Trophoblast cell (in vitro differentiated cells and primary cell): ENCODE measurements around the gene KCNK13. TPM values are rescaled to one million over a fixed set of nuclear protein-coding genes. Genes with fewer than 3 reads are reported as not detected.

Experiments used
- DNase-seq, 2 donors: peaks; one replicate each; pipeline ENCODE4 v3.0.0-alpha.2; 2016
- H2AFZ ChIP-seq: 2 replicates; pipeline ENCODE4 v1.6.1; 2013; ENCODE audit warnings: low read length, moderate library complexity, mild to moderate bottlenecking; ENCODE audit not compliant: insufficient read depth, poor library complexity
- H2AK5ac ChIP-seq: 2 replicates; pipeline ENCODE4 v1.6.1; 2013; ENCODE audit warnings: mild to moderate bottlenecking, low read length
- H2BK120ac ChIP-seq: 2 replicates; pipeline ENCODE4 v1.6.1; 2013; ENCODE audit warnings: low read length, mild to moderate bottlenecking, moderate library complexity; ENCODE audit not compliant: insufficient read depth, poor library complexity
- H2BK12ac ChIP-seq: 2 replicates; pipeline ENCODE4 v1.6.1; 2013; ENCODE audit warnings: mild to moderate bottlenecking, low read length, moderate library complexity
- H2BK5ac ChIP-seq: 2 replicates; pipeline ENCODE4 v1.6.1; 2013; ENCODE audit warnings: low read length, low read depth, moderate library complexity, mild to moderate bottlenecking; ENCODE audit not compliant: poor library complexity
- H3K14ac ChIP-seq: 2 replicates; pipeline ENCODE4 v1.6.1; 2013; ENCODE audit warnings: mild to moderate bottlenecking, low read length
- H3K18ac ChIP-seq: 2 replicates; pipeline ENCODE4 v1.6.1; 2013; ENCODE audit warnings: mild to moderate bottlenecking, low read length
- H3K23ac ChIP-seq: 2 replicates; pipeline ENCODE4 v1.6.1; 2013; ENCODE audit warnings: low read length
- H3K27ac ChIP-seq: 2 replicates; pipeline ENCODE4 v1.5.1; 2013; ENCODE audit warnings: low read depth, mild to moderate bottlenecking, inconsistent platforms, low read length, moderate library complexity
- H3K27me3 ChIP-seq: 2 replicates; pipeline ENCODE4 v1.6.1; 2013; ENCODE audit warnings: inconsistent platforms, mild to moderate bottlenecking, low read length, moderate library complexity; ENCODE audit not compliant: insufficient read depth
- H3K36me3 ChIP-seq, 2 experiments: 1 replicate in 1 of 2; 2 replicates in 1 of 2; pipeline ENCODE4 v1.6.1; 2013; ENCODE audit warnings: low read length in 2 of 2, mild to moderate bottlenecking in 2 of 2, moderate library complexity in 1 of 2; ENCODE audit not compliant: insufficient read depth in 2 of 2, control insufficient read depth in 1 of 2
- H3K4ac ChIP-seq: 2 replicates; pipeline ENCODE4 v1.6.1; 2013; ENCODE audit warnings: low read depth, mild to moderate bottlenecking, low read length, moderate library complexity
- H3K4me1 ChIP-seq, 2 experiments: 1 replicate in 1 of 2; 2 replicates in 1 of 2; pipeline ENCODE4 v1.6.1; 2013; ENCODE audit warnings: low read length in 2 of 2, mild to moderate bottlenecking in 2 of 2, moderate library complexity in 1 of 2; ENCODE audit not compliant: insufficient read depth in 2 of 2, control insufficient read depth in 1 of 2
- H3K4me2 ChIP-seq: 2 replicates; pipeline ENCODE4 v1.6.1; 2013; ENCODE audit warnings: inconsistent platforms, mild to moderate bottlenecking, low read length, moderate library complexity
- H3K4me3 ChIP-seq: 2 replicates; pipeline ENCODE4 v1.5.1; 2013; ENCODE audit warnings: mild to moderate bottlenecking, low read depth, low read length, inconsistent platforms
- H3K79me1 ChIP-seq: one replicate; pipeline ENCODE4 v1.6.1; 2013; ENCODE audit warnings: low read length
- H3K79me2 ChIP-seq: 2 replicates; pipeline ENCODE4 v1.6.1; 2013; ENCODE audit warnings: low read length, mild to moderate bottlenecking; ENCODE audit not compliant: control insufficient read depth, insufficient read depth, poor library complexity
- H3K9ac ChIP-seq: 2 replicates; pipeline ENCODE4 v1.6.1; 2013; ENCODE audit warnings: mild to moderate bottlenecking, low read length
- H3K9me3 ChIP-seq: 2 replicates; pipeline ENCODE4 v1.6.1; 2013; ENCODE audit warnings: low read depth, mild to moderate bottlenecking, control low read depth, inconsistent platforms, low read length; ENCODE audit not compliant: insufficient read depth
- H4K12ac ChIP-seq: 2 replicates; pipeline ENCODE4 v1.6.1; 2013; ENCODE audit warnings: low read depth, mild to moderate bottlenecking, low read length, moderate library complexity
- H4K8ac ChIP-seq: 2 replicates; pipeline ENCODE4 v1.6.1; 2013; ENCODE audit warnings: low read depth, mild to moderate bottlenecking, low read length, moderate library complexity
- H4K91ac ChIP-seq: one replicate; pipeline ENCODE4 v1.6.1; 2013; ENCODE audit warnings: low read depth, mild to moderate bottlenecking, low read length, moderate library complexity
- WGBS: extraction: QIAGEN DNeasy Blood & Tissue Kit; methylation state at CpG from one replicate; pipeline ENCODE4 v1.1.7; 2013; ENCODE audit warnings: missing lambda C conversion rate; ENCODE audit not compliant: insufficient read length, insufficient coverage; ENCODE audit errors: extremely low coverage; 5-methylcytosine and 5-hydroxymethylcytosine counted together
- polyA plus RNA-seq: library from polyadenylated mRNA; stranded (reverse); fragments of 200-250 nt; gene quantifications from 2 replicates; pipeline ENCODE4 v1.2.3, GENCODE V29; 2013

The KCNK13 gene
- polyA plus RNA-seq: 0.51 and 0.53 TPM in 2 replicates

GRCh38 chr14:90061685-90062126, at the start of gene KCNK13:
KCNK13 (plus strand) TSS chr14:90061994; CDS start chr14:90062206, 212 bp downstream.
- no peak within 1 kb of the TSS for H3K27ac ChIP-seq
- no peak within 1 kb of the TSS for H2BK5ac ChIP-seq
- H3K4ac ChIP-seq: no peak within 1 kb of the TSS
- WGBS: no CpG with 5 or more reads among the region's 52 CpGs
- H4K91ac ChIP-seq: no peak within 1 kb of the TSS
- no peak within 1 kb of the TSS for H4K8ac ChIP-seq
- peaks cover 23% of the 10 kb centered on the region for H3K27me3 ChIP-seq
- H3K36me3 ChIP-seq: no peaks in the 10 kb centered on the region
- peak within 1 kb of the TSS; percentile 97 for H3K4me2 ChIP-seq
- no peak within 1 kb of the TSS for H2BK120ac ChIP-seq
- no peak within 1 kb of the TSS for H2BK12ac ChIP-seq
- no peak within 1 kb of the TSS for H3K23ac ChIP-seq
- DNase-seq: peak; percentile 16 to 40
- peaks cover 10 to 20% of the 10 kb centered on the region in 2 experiments for H3K4me1 ChIP-seq
- H2AFZ ChIP-seq: peak within 1 kb of the TSS; percentile 24
- no peaks in the 10 kb centered on the region for H3K79me2 ChIP-seq
- no peaks in the 10 kb centered on the region for H3K79me1 ChIP-seq
- no peak within 1 kb of the TSS for H4K12ac ChIP-seq
- no peak within 1 kb of the TSS for H3K14ac ChIP-seq
- no peak within 1 kb of the TSS for H2AK5ac ChIP-seq
- no peak within 1 kb of the TSS for H3K18ac ChIP-seq
- H3K4me3 ChIP-seq: peak within 1 kb of the TSS; percentile 65
- no peaks in the 10 kb centered on the region for H3K9me3 ChIP-seq
- H3K9ac ChIP-seq: no peak within 1 kb of the TSS

DNA sequence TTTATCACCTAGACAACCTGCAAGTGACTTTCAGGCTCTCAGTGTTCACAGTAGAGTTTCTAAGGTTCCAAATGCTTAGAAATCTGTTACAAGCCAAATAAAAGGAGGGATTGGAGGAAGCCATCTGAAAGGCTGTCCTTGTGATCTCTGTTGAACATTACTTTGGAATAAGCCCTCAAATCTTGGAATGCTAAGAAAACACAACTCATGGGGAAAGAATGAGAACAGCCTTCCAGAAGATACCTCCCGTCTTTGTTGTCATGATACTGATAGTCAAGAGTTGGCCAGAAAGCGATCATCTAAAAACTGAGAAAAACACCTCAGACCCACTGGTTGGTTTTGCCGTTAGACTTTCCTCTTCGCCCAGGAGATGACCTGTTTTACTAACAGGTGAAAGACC, 44.4 kb upstream of the KCNK13 start:
- no peak overlapping the region for H2BK5ac ChIP-seq
- no peak overlapping the region for H3K14ac ChIP-seq
- H3K27ac ChIP-seq: no peak overlapping the region
- H3K36me3 ChIP-seq: peaks cover 22 to 33% of the 10 kb centered on the region in 2 experiments
- no peak overlapping the region for H3K4me3 ChIP-seq
- DNase-seq: no peak
- H3K23ac ChIP-seq: no peak overlapping the region
- peaks cover 5% of the 10 kb centered on the region for H3K9me3 ChIP-seq
- H3K4ac ChIP-seq: no peak overlapping the region
- no peaks in the 10 kb centered on the region for H3K79me1 ChIP-seq
- H4K12ac ChIP-seq: no peak overlapping the region
- no peak overlapping the region for H3K4me2 ChIP-seq
- H4K91ac ChIP-seq: no peak overlapping the region
- H2BK12ac ChIP-seq: no peak overlapping the region
- H2AFZ ChIP-seq: no peak overlapping the region
- no peaks in the 10 kb centered on the region for H3K79me2 ChIP-seq
- no peak overlapping the region for H2BK120ac ChIP-seq
- H3K18ac ChIP-seq: no peak overlapping the region
- H3K9ac ChIP-seq: no peak overlapping the region
- H3K4me1 ChIP-seq: peaks cover 0 to 2% of the 10 kb centered on the region in 2 experiments
- H4K8ac ChIP-seq: no peak overlapping the region
- H3K27me3 ChIP-seq: no peaks in the 10 kb centered on the region
- WGBS: no CpG with 5 or more reads among the region's 4 CpGs
- H2AK5ac ChIP-seq: no peak overlapping the region

DNA sequence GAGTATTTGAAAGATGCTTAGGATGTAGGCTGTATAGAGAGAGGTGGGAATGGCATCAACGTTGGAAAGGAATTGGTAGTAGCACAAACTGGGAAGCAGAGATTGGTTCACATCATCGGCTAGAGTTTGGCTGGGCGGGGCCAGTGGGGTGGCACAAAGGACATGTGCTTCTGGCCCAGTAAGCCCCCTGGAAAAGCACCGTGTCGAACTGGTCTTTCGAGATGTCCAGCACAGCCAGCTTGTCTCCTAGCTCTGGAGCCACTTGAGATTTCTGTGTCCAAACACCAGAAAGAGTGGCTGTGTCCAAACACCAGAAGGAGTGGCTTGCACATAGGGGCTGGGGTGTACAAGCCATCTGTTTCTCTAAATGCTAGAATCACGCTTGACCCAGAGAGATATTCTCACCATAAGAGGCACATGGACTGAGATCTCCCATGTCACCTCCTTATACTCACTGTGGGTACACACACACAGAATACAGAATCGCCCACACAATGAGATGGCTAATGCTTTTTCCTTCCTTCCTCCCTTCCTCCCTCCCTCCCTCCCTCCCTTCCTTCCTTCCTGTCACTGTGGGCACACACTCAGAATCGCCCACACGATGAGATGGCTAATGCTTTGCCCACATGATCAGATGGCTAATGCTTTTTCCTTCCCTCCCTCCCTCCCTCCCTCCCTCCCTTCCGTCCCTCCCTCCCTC, 41.8 kb upstream of the KCNK13 start:
- Histone ChIP-seq H2AK5ac (no peak overlapping the region), H3K79me1 (no peaks in the 10 kb centered on the region), H2BK120ac (no peak overlapping the region), H3K14ac (no peak overlapping the region), H3K4me2 (no peak overlapping the region), H3K4me1 (peaks cover 0 to 2% of the 10 kb centered on the region in 2 experiments), H2AFZ (no peak overlapping the region), H3K23ac (no peak overlapping the region), H3K27ac (no peak overlapping the region), H4K8ac (no peak overlapping the region), H3K36me3 (peaks cover 29 to 39% of the 10 kb centered on the region in 2 experiments), H2BK5ac (no peak overlapping the region), H3K9me3 (no peaks in the 10 kb centered on the region), H3K18ac (no peak overlapping the region), H3K4me3 (no peak overlapping the region), H4K91ac (no peak overlapping the region), H2BK12ac (no peak overlapping the region), H3K27me3 (no peaks in the 10 kb centered on the region), H3K4ac (no peak overlapping the region), H3K9ac (no peak overlapping the region), H4K12ac (no peak overlapping the region), H3K79me2 (no peaks in the 10 kb centered on the region)
- DNase-seq: no peak
- no CpG with 5 or more reads among the region's 11 CpGs for WGBS

GRCh38 chr14:90023176-90023896, 38.5 kb upstream of the KCNK13 start:
- Histone ChIP-seq H2BK12ac (no peak overlapping the region), H3K4ac (no peak overlapping the region), H3K18ac (no peak overlapping the region), H2BK120ac (no peak overlapping the region), H3K27ac (no peak overlapping the region), H2AK5ac (no peak overlapping the region), H3K79me2 (no peaks in the 10 kb centered on the region), H3K79me1 (no peaks in the 10 kb centered on the region), H3K36me3 (peaks cover 24 to 41% of the 10 kb centered on the region in 2 experiments), H3K9me3 (no peaks in the 10 kb centered on the region), H2AFZ (no peak overlapping the region), H4K91ac (no peak overlapping the region), H3K27me3 (no peaks in the 10 kb centered on the region), H3K4me2 (no peak overlapping the region), H3K14ac (no peak overlapping the region), H3K4me1 (peaks cover 0 to 2% of the 10 kb centered on the region in 2 experiments), H3K9ac (no peak overlapping the region), H4K8ac (no peak overlapping the region), H3K4me3 (no peak overlapping the region), H4K12ac (no peak overlapping the region), H3K23ac (no peak overlapping the region), H2BK5ac (no peak overlapping the region)
- no CpG with 5 or more reads among the region's 7 CpGs for WGBS
- no peak for DNase-seq
